Activated naive CD4-positive, alpha-beta T cell treated with anti-CD3 and anti-CD28 coated beads, Interleukin-2, amount 50 U/mL, for 24 hours (primary cell): Measurements from ENCODE around the gene ALOX15.
"Not testable (repeated sequence)": the region's sequence is repeated elsewhere in the genome, so short reads cannot be mapped to it uniquely, and the experiment has no call there.

Source experiments
- H3K27ac Mint-ChIP-seq: one replicate; pipeline ENCODE4 v1.8.0; 2021; ENCODE audit warnings: mild to moderate bottlenecking, mixed read lengths
- H3K27me3 Mint-ChIP-seq: one replicate; pipeline ENCODE4 v1.8.0; 2021; ENCODE audit warnings: mixed read lengths
- H3K36me3 Mint-ChIP-seq: one replicate; pipeline ENCODE4 v1.8.0; 2021; ENCODE audit warnings: mixed read lengths
- H3K4me1 Mint-ChIP-seq: one replicate; pipeline ENCODE4 v1.8.0; 2021; ENCODE audit warnings: mixed read lengths
- H3K4me3 Mint-ChIP-seq: one replicate; pipeline ENCODE4 v1.8.0; 2021; ENCODE audit warnings: mild to moderate bottlenecking, mixed read lengths
- H3K9me3 Mint-ChIP-seq: one replicate; pipeline ENCODE4 v1.8.0; 2021; ENCODE audit warnings: mixed read lengths

Gene ALOX15

GRCh38 chr17:4610162-4610561, 31.3 kb downstream of the ALOX15 start:
- H3K27me3 Mint-ChIP-seq, result peaks cover 6% of the 10 kb centered on the region
- no peaks in the 10 kb centered on the region for H3K4me1 Mint-ChIP-seq
- H3K4me3 Mint-ChIP-seq, result no peak overlapping the region
- no peaks in the 10 kb centered on the region for H3K36me3 Mint-ChIP-seq
- H3K27ac Mint-ChIP-seq, result no peak overlapping the region
- H3K9me3 Mint-ChIP-seq, result no peaks in the 10 kb centered on the region

GRCh38 chr17:4609761-4610160, 31.7 kb downstream of the ALOX15 start:
- H3K27me3 Mint-ChIP-seq, result peaks cover 6% of the 10 kb centered on the region

GRCh38 chr17:4607773-4608187, 33.7 kb downstream of the ALOX15 start:
- H3K9me3 Mint-ChIP-seq, result no peaks in the 10 kb centered on the region
- H3K36me3 Mint-ChIP-seq, result no peaks in the 10 kb centered on the region
- no peak overlapping the region for H3K4me3 Mint-ChIP-seq
- H3K27me3 Mint-ChIP-seq, result peaks cover 6% of the 10 kb centered on the region
- H3K4me1 Mint-ChIP-seq, result no peaks in the 10 kb centered on the region
- no peak overlapping the region for H3K27ac Mint-ChIP-seq

More at GRCh38 chr17:4609761-4610160, 31.7 kb downstream of the ALOX15 start:
- H3K9me3 Mint-ChIP-seq, result no peaks in the 10 kb centered on the region
- H3K4me3 Mint-ChIP-seq, result no peak overlapping the region
- H3K27ac Mint-ChIP-seq, result no peak overlapping the region
- H3K4me1 Mint-ChIP-seq, result no peaks in the 10 kb centered on the region
- H3K36me3 Mint-ChIP-seq, result no peaks in the 10 kb centered on the region

GRCh38 chr17:4607261-4607741, 34.2 kb downstream of the ALOX15 start:
- no peak overlapping the region for H3K4me3 Mint-ChIP-seq
- no peaks in the 10 kb centered on the region for H3K4me1 Mint-ChIP-seq
- H3K36me3 Mint-ChIP-seq, result no peaks in the 10 kb centered on the region
- peaks cover 6% of the 10 kb centered on the region for H3K27me3 Mint-ChIP-seq
- H3K9me3 Mint-ChIP-seq, result no peaks in the 10 kb centered on the region
- H3K27ac Mint-ChIP-seq, result no peak overlapping the region

GRCh38 chr17:4605826-4606225, 35.7 kb downstream of the ALOX15 start:
- H3K36me3 Mint-ChIP-seq, result no peaks in the 10 kb centered on the region
- H3K27me3 Mint-ChIP-seq, result peaks cover 6% of the 10 kb centered on the region
- no peak overlapping the region for H3K4me3 Mint-ChIP-seq
- H3K4me1 Mint-ChIP-seq, result no peaks in the 10 kb centered on the region
- H3K9me3 Mint-ChIP-seq, result no peaks in the 10 kb centered on the region
- H3K27ac Mint-ChIP-seq, result no peak overlapping the region

GRCh38 chr17:4604736-4605135, 36.7 kb downstream of the ALOX15 start:
- H3K36me3 Mint-ChIP-seq, H3K27me3 Mint-ChIP-seq, H3K9me3 Mint-ChIP-seq, H3K4me3 Mint-ChIP-seq, H3K4me1 Mint-ChIP-seq, H3K27ac Mint-ChIP-seq: not testable (repeated sequence)

- Mint-ChIP-seq H3K4me3 (no peak overlapping the region), H3K36me3 (no peaks in the 10 kb centered on the region), H3K27ac (no peak overlapping the region), H3K27me3 (peaks cover 4% of the 10 kb centered on the region), H3K9me3 (no peaks in the 10 kb centered on the region), H3K4me1 (no peaks in the 10 kb centered on the region)
These were observed 37.3 kb downstream of the ALOX15 start for GRCh38 chr17:4604111-4604644.

GRCh38 chr17:4602041-4602440, 39.4 kb downstream of the ALOX15 start:
- no peaks in the 10 kb centered on the region for H3K4me1 Mint-ChIP-seq
- H3K4me3 Mint-ChIP-seq, result no peak overlapping the region
- no peaks in the 10 kb centered on the region for H3K9me3 Mint-ChIP-seq
- no peaks in the 10 kb centered on the region for H3K27me3 Mint-ChIP-seq
- no peak overlapping the region for H3K27ac Mint-ChIP-seq
- H3K36me3 Mint-ChIP-seq, result no peaks in the 10 kb centered on the region

- Mint-ChIP-seq H3K36me3 (no peaks in the 10 kb centered on the region), H3K4me3 (no peak overlapping the region), H3K27ac (no peak overlapping the region), H3K4me1 (no peaks in the 10 kb centered on the region), H3K27me3 (no peaks in the 10 kb centered on the region), H3K9me3 (no peaks in the 10 kb centered on the region)
These were observed 40.2 kb downstream of the ALOX15 start for GRCh38 chr17:4601326-4601725.

- H3K9me3 Mint-ChIP-seq, result no peaks in the 10 kb centered on the region
- H3K27ac Mint-ChIP-seq, result no peak overlapping the region
- no peaks in the 10 kb centered on the region for H3K27me3 Mint-ChIP-seq
- H3K4me1 Mint-ChIP-seq, result no peaks in the 10 kb centered on the region
- no peaks in the 10 kb centered on the region for H3K36me3 Mint-ChIP-seq
- no peak overlapping the region for H3K4me3 Mint-ChIP-seq
These were observed 40.9 kb downstream of the ALOX15 start for GRCh38 chr17:4600563-4600962.

GRCh38 chr17:4599505-4600281, 41.8 kb downstream of the ALOX15 start:
- Mint-ChIP-seq H3K9me3 (no peaks in the 10 kb centered on the region), H3K36me3 (no peaks in the 10 kb centered on the region), H3K4me1 (peaks cover 4% of the 10 kb centered on the region), H3K4me3 (no peak overlapping the region), H3K27ac (no peak overlapping the region), H3K27me3 (no peaks in the 10 kb centered on the region)

- Mint-ChIP-seq H3K27me3 (no peaks in the 10 kb centered on the region), H3K36me3 (no peaks in the 10 kb centered on the region)
These were observed 42.5 kb downstream of the ALOX15 start for GRCh38 chr17:4598776-4599504.

GRCh38 chr17:4597975-4598374, 43.5 kb downstream of the ALOX15 start:
- Mint-ChIP-seq H3K36me3 (no peaks in the 10 kb centered on the region), H3K4me1 (peaks cover 4% of the 10 kb centered on the region), H3K27me3 (no peaks in the 10 kb centered on the region), H3K4me3 (no peak overlapping the region), H3K27ac (no peak overlapping the region), H3K9me3 (no peaks in the 10 kb centered on the region)

More at GRCh38 chr17:4598776-4599504, 42.5 kb downstream of the ALOX15 start:
- H3K27ac Mint-ChIP-seq, result no peak overlapping the region
- H3K4me1 Mint-ChIP-seq, result peaks cover 4% of the 10 kb centered on the region
- no peaks in the 10 kb centered on the region for H3K9me3 Mint-ChIP-seq
- no peak overlapping the region for H3K4me3 Mint-ChIP-seq

GRCh38 chr17:4596636-4597380, 44.7 kb downstream of the ALOX15 start:
- Mint-ChIP-seq H3K27me3 (no peaks in the 10 kb centered on the region), H3K9me3 (no peaks in the 10 kb centered on the region), H3K4me3 (no peak overlapping the region), H3K36me3 (no peaks in the 10 kb centered on the region), H3K4me1 (peaks cover 4% of the 10 kb centered on the region), H3K27ac (no peak overlapping the region)

GRCh38 chr17:4595685-4596342, 45.7 kb downstream of the ALOX15 start:
- H3K27me3 Mint-ChIP-seq, H3K4me1 Mint-ChIP-seq, H3K4me3 Mint-ChIP-seq, H3K36me3 Mint-ChIP-seq, H3K9me3 Mint-ChIP-seq, H3K27ac Mint-ChIP-seq: not testable (repeated sequence)
